Activated B cell treated with CpG ODN at 0.5 μM for 24 hours (primary cell): Measurements from ENCODE around the gene TOMM22. TPM values are rescaled to one million over a fixed set of nuclear protein-coding genes. Genes with fewer than 3 reads are reported as not detected.

Experiments used
- ATAC-seq: fragments of 200-7000 bp; cut with Tn5 transposase; one replicate; pipeline ENCODE4 v1.10.0; 2021; ENCODE audit warnings: low read depth, mild to moderate bottlenecking, moderate library complexity
- CTCF ChIA-PET: fragments of 350-600 bp; sonication (Branson Sonifier 250); formaldehyde crosslinking; loops from one replicate; lab custom pipeline; 2021; ENCODE audit warnings: antibody characterized with exemption; lab: Charles Lee
- POLR2A ChIA-PET: fragments of 350-600 bp; sonication (Branson Sonifier 250); formaldehyde crosslinking; loops from one replicate; lab custom pipeline; 2021; ENCODE audit warnings: antibody characterized with exemption; lab: Charles Lee
- DNase-seq: peaks from one replicate; pipeline ENCODE4 v3.0.0; 2022
- H3K27ac Mint-ChIP-seq: one replicate; pipeline ENCODE4 v1.8.0; 2020; ENCODE audit warnings: mixed read lengths
- H3K27me3 Mint-ChIP-seq: one replicate; pipeline ENCODE4 v1.8.0; 2021; ENCODE audit warnings: mixed read lengths
- H3K36me3 Mint-ChIP-seq: one replicate; pipeline ENCODE4 v1.8.0; 2021; ENCODE audit warnings: low read depth, mixed read lengths
- H3K4me1 Mint-ChIP-seq: one replicate; pipeline ENCODE4 v1.8.0; 2021; ENCODE audit warnings: mixed read lengths
- H3K4me3 Mint-ChIP-seq: one replicate; pipeline ENCODE4 v1.8.0; 2020; ENCODE audit warnings: mild to moderate bottlenecking, mixed read lengths
- H3K9me3 Mint-ChIP-seq: one replicate; pipeline ENCODE4 v1.8.0; 2020; ENCODE audit warnings: mixed read lengths
- intact Hi-C: fragments of 100-400 bp; cut with micrococcal nuclease; formaldehyde crosslinking; loops from one replicate; pipeline ENCODE4 v1.15.1; 2024
- total RNA-seq: library from RNA; stranded (reverse); gene quantifications from 2 replicates; pipeline ENCODE4 v1.2.3, GENCODE V29; 2022
- TF ChIP-seq, protein P1 (sequence below): fragments of 200-600 bp; IDR thresholded peaks from one replicate; pipeline ENCODE4 v1.8.0; 2022; ENCODE audit warnings: antibody characterized with exemption, mild to moderate bottlenecking

The TOMM22 gene
- total RNA-seq, 1 donor from 2014 or later: 99.4 TPM

- peak; percentile 5 for DNase-seq
- no peak overlapping the region for H3K27ac Mint-ChIP-seq
- no peaks in the 10 kb centered on the region for H3K9me3 Mint-ChIP-seq
- peaks cover 92% of the 10 kb centered on the region for H3K36me3 Mint-ChIP-seq
- ChIA-PET POLR2A (interaction anchor here (0.8 to 2.4 kb wide), 3 partner anchors 10 to 42 kb away, joined by 3 to 8 read pairs (median 5); no protein-coding TSS in a partner anchor), CTCF (interaction anchor here (1.1 to 1.2 kb wide), 3 partner anchors 10 to 672 kb away, joined by 3 to 7 read pairs (median 4); no protein-coding TSS in a partner anchor)
- no peaks in the 10 kb centered on the region for H3K27me3 Mint-ChIP-seq
- H3K4me1 Mint-ChIP-seq: no peaks in the 10 kb centered on the region
- no peak overlapping the region for H3K4me3 Mint-ChIP-seq
- TF ChIP-seq, protein P1, sequence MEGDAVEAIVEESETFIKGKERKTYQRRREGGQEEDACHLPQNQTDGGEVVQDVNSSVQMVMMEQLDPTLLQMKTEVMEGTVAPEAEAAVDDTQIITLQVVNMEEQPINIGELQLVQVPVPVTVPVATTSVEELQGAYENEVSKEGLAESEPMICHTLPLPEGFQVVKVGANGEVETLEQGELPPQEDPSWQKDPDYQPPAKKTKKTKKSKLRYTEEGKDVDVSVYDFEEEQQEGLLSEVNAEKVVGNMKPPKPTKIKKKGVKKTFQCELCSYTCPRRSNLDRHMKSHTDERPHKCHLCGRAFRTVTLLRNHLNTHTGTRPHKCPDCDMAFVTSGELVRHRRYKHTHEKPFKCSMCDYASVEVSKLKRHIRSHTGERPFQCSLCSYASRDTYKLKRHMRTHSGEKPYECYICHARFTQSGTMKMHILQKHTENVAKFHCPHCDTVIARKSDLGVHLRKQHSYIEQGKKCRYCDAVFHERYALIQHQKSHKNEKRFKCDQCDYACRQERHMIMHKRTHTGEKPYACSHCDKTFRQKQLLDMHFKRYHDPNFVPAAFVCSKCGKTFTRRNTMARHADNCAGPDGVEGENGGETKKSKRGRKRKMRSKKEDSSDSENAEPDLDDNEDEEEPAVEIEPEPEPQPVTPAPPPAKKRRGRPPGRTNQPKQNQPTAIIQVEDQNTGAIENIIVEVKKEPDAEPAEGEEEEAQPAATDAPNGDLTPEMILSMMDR: no peak
- intact Hi-C loops: loop anchor here (5.0 kb wide), 1 partner anchor 33 kb away; the partner anchor contains the start of gene SUN2
- ATAC-seq: no peak
Observed at GRCh38 chr22:38724176-38724575, 42.4 kb downstream of the TOMM22 start.

GRCh38 chr22:38724926-38725571, 43.3 kb downstream of the TOMM22 start:
- no peak overlapping the region for H3K4me3 Mint-ChIP-seq
- ChIA-PET CTCF (interaction anchor here (0.8 to 1.5 kb wide), 10 partner anchors 9 to 673 kb away, joined by 3 to 11 read pairs (median 4); no protein-coding TSS in a partner anchor), POLR2A (interaction anchor here (0.8 to 2.4 kb wide), 5 partner anchors 10 to 41 kb away, joined by 3 to 8 read pairs (median 4); no protein-coding TSS in a partner anchor)
- H3K36me3 Mint-ChIP-seq: peaks cover 95% of the 10 kb centered on the region
- intact Hi-C loops: loop anchor here (5.0 kb wide), 1 partner anchor 32 kb away; the partner anchor contains the start of gene SUN2
- TF ChIP-seq, protein P1: no peak
- no peaks in the 10 kb centered on the region for H3K9me3 Mint-ChIP-seq
- no peak for DNase-seq
- H3K27ac Mint-ChIP-seq: no peak overlapping the region
- no peaks in the 10 kb centered on the region for H3K4me1 Mint-ChIP-seq
- ATAC-seq: peak; percentile 88
- no peaks in the 10 kb centered on the region for H3K27me3 Mint-ChIP-seq

- Mint-ChIP-seq H3K27ac (no peak overlapping the region), H3K4me1 (no peaks in the 10 kb centered on the region), H3K36me3 (peaks cover 98% of the 10 kb centered on the region), H3K9me3 (no peaks in the 10 kb centered on the region), H3K27me3 (no peaks in the 10 kb centered on the region), H3K4me3 (no peak overlapping the region)
- ATAC-seq (no peak), DNase-seq (no peak)
- ChIA-PET CTCF (interaction anchor here (1.5 kb wide), 2 partner anchors 10 to 40 kb away, joined by 5 to 11 read pairs; no protein-coding TSS in a partner anchor), POLR2A (interaction anchor here (0.6 kb wide), 1 partner anchor 595 kb away, joined by 3 read pairs; no protein-coding TSS in a partner anchor)
- TF ChIP-seq, protein P1: no peak
- intact Hi-C loops: no loop called here
Observed at GRCh38 chr22:38725900-38726655, 44.3 kb downstream of the TOMM22 start.

- peaks cover 97% of the 10 kb centered on the region for H3K36me3 Mint-ChIP-seq
- DNase-seq: no peak
- H3K9me3 Mint-ChIP-seq: no peaks in the 10 kb centered on the region
- CTCF ChIA-PET: no interaction called here
- no peak for ATAC-seq
- POLR2A ChIA-PET: interaction anchor here (0.6 kb wide), 1 partner anchor 594 kb away, joined by 3 read pairs; no protein-coding TSS in a partner anchor
- no peaks in the 10 kb centered on the region for H3K4me1 Mint-ChIP-seq
- H3K4me3 Mint-ChIP-seq: no peak overlapping the region
- H3K27ac Mint-ChIP-seq: no peak overlapping the region
- intact Hi-C loops: no loop called here
- H3K27me3 Mint-ChIP-seq: no peaks in the 10 kb centered on the region
- TF ChIP-seq, protein P1: no peak
Observed at GRCh38 chr22:38727123-38727522, 45.4 kb downstream of the TOMM22 start.
